Activated CD4-positive, alpha-beta memory T cell treated with anti-CD3 and anti-CD28 coated beads, Interleukin-2, amount 10 ng/mL, durations not matched to agents 7 days and 5 days (primary cell): Measurements from ENCODE around the gene SLC38A10. TPM values are rescaled to one million over a fixed set of nuclear protein-coding genes. Genes with fewer than 3 reads are reported as not detected.

Experiments used
- CTCF ChIA-PET: fragments of 350-600 bp; sonication (Branson Sonifier 250); formaldehyde crosslinking; loops from one replicate; lab custom pipeline; 2021; ENCODE audit warnings: antibody characterized with exemption, inconsistent platforms; lab: Charles Lee
- POLR2A ChIA-PET: fragments of 350-600 bp; sonication (Branson Sonifier 250); formaldehyde crosslinking; loops from one replicate; lab custom pipeline; 2021; ENCODE audit warnings: antibody characterized with exemption; lab: Charles Lee
- DNase-seq: peaks from one replicate; pipeline ENCODE4 v3.0.0-alpha.2; 2020
- H3K27ac Mint-ChIP-seq: one replicate; pipeline ENCODE4 v1.8.0; 2021; ENCODE audit warnings: mild to moderate bottlenecking, mixed read lengths
- H3K27me3 Mint-ChIP-seq: one replicate; pipeline ENCODE4 v1.8.0; 2021; ENCODE audit warnings: mixed read lengths
- H3K36me3 Mint-ChIP-seq: one replicate; pipeline ENCODE4 v1.8.0; 2021; ENCODE audit warnings: low read depth, mixed read lengths
- H3K4me1 Mint-ChIP-seq: one replicate; pipeline ENCODE4 v1.8.0; 2021; ENCODE audit warnings: mixed read lengths
- H3K4me3 Mint-ChIP-seq: one replicate; pipeline ENCODE4 v1.8.0; 2021; ENCODE audit warnings: mild to moderate bottlenecking, mixed read lengths
- H3K9me3 Mint-ChIP-seq: one replicate; pipeline ENCODE4 v1.8.0; 2021; ENCODE audit warnings: mixed read lengths
- total RNA-seq, 2 experiments: library from RNA; stranded (reverse); gene quantifications; one replicate each; pipeline ENCODE4 v1.2.3, GENCODE V29; 2021

SLC38A10 gene
- total RNA-seq, 2 experiments from 2014 or later: 112 to 114 TPM

DNA sequence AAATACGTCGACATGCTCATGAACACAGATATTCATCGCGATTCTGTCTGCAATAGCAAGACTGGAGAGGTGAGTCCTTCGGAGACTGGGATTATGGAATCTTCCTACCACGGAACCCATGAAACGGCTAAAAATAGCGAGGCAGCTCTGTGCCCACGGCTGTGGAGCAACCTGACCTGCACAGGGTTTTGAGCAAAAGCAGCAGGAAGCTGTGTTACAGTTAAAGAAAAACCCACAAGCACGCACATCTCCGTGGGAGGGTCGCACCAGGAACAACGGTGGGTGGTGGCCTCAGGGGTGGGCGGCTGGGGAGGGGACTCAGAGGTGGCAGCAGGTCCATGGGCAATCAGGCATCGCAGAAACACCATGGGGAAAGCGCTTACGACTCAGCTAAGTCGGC, 24.8 kb downstream of the SLC38A10 start:
- Mint-ChIP-seq H3K27me3 (no peaks in the 10 kb centered on the region), H3K27ac (no peak overlapping the region), H3K4me1 (peaks cover 6% of the 10 kb centered on the region), H3K36me3 (peaks cover 51% of the 10 kb centered on the region), H3K4me3 (no peak overlapping the region), H3K9me3 (no peaks in the 10 kb centered on the region)
- CTCF ChIA-PET: no interaction called here
- no peak for DNase-seq
- POLR2A ChIA-PET: no interaction called here

DNA sequence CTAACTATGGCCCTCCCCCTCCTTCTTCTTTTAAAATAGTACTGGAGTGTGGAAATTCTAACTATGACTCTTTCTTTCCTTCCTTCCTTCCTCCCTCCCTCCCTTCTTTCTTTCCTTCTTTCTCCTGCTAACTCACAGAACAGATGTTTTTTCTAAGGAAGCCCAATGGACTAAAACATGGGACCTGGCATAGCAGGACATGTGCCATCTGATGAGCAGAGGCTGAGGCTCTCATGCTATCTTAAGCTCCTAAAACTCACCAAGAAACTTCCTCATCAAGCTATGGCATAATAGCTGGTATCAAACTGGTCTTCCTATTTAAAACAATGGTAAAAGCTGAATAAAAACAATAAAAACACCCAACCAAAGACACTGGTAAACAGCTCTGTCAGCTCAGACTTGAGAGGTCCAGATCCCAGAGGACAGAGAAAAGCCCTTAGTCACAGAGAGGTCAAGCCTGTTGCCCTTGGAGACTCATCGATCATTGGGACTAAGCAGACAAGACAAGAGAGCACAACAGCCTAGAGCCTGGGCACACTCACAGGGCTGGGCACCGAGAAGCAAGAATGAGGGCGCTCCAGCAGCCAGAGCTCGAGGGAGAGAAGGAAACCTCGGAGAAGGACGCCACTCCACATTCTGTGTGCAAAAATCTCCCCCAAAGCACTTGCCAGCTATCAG, 27.6 kb downstream of the SLC38A10 start:
- POLR2A ChIA-PET: no interaction called here
- CTCF ChIA-PET: interaction anchor here (1.0 kb wide), 1 partner anchor 15 kb away, joined by 3 read pairs; no protein-coding TSS in a partner anchor

DNA sequence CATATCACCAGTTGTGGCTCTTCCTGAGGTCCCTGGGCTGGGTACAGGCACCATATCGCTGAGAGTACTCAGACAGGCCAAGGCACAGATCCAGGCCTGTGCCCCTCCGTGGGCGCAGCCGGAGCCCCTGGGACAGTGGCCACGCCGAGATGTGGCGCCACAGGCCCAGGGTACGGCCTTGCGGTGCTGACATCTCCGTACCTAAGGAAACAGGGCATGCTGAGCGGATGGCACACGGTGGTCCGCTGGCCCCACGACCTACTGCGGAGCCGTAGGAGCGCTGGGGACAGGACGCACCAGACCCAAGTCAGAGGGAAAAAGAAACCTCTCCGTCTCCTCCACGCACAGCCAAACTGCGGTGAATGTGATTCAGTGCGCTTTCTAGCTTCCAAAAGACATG, 29.5 kb downstream of the SLC38A10 start:
- Mint-ChIP-seq H3K36me3 (peaks cover 53% of the 10 kb centered on the region), H3K4me1 (peaks cover 1% of the 10 kb centered on the region), H3K27ac (no peak overlapping the region), H3K4me3 (no peak overlapping the region), H3K27me3 (no peaks in the 10 kb centered on the region), H3K9me3 (no peaks in the 10 kb centered on the region)
- CTCF ChIA-PET: interaction anchor here (1.1 kb wide), 1 partner anchor 219 kb away, joined by 3 read pairs; no protein-coding TSS in a partner anchor
- DNase-seq: no peak
- POLR2A ChIA-PET: no interaction called here

More for the DNA sequence above, 27.6 kb downstream of the SLC38A10 start:
- H3K9me3 Mint-ChIP-seq: no peaks in the 10 kb centered on the region
- H3K4me1 Mint-ChIP-seq: peaks cover 2% of the 10 kb centered on the region
- H3K4me3 Mint-ChIP-seq: no peak overlapping the region
- H3K27me3 Mint-ChIP-seq: no peaks in the 10 kb centered on the region
- DNase-seq: no peak
- peaks cover 55% of the 10 kb centered on the region for H3K36me3 Mint-ChIP-seq
- no peak overlapping the region for H3K27ac Mint-ChIP-seq

DNA sequence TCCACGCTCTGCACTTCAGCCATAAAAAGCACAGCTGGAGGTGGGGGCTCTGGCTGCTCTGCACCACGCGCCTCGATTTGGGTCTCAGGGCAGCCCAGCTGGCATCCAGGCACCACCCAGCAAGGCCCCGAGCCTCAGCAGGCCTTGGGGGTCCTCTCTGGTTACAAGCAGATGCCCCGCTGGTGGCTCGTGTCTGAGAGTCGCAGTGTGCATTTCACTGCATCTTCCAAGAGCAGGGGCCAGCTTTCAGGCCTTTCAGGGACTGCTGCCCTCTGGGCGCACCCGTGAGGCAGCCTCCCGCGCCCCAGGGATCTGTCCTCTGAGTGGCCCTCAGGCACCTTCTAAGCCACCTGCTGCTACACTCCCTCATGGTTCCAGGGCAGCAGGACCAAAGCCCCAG, 30.5 kb downstream of the SLC38A10 start:
- no peak for DNase-seq
- no peak overlapping the region for H3K4me3 Mint-ChIP-seq
- POLR2A ChIA-PET: no interaction called here
- H3K9me3 Mint-ChIP-seq: no peaks in the 10 kb centered on the region
- peaks cover 48% of the 10 kb centered on the region for H3K36me3 Mint-ChIP-seq
- peaks cover 1% of the 10 kb centered on the region for H3K4me1 Mint-ChIP-seq
- H3K27ac Mint-ChIP-seq: no peak overlapping the region
- no peaks in the 10 kb centered on the region for H3K27me3 Mint-ChIP-seq
- CTCF ChIA-PET: interaction anchor here (1.1 kb wide), 1 partner anchor 220 kb away, joined by 3 read pairs; no protein-coding TSS in a partner anchor

DNA sequence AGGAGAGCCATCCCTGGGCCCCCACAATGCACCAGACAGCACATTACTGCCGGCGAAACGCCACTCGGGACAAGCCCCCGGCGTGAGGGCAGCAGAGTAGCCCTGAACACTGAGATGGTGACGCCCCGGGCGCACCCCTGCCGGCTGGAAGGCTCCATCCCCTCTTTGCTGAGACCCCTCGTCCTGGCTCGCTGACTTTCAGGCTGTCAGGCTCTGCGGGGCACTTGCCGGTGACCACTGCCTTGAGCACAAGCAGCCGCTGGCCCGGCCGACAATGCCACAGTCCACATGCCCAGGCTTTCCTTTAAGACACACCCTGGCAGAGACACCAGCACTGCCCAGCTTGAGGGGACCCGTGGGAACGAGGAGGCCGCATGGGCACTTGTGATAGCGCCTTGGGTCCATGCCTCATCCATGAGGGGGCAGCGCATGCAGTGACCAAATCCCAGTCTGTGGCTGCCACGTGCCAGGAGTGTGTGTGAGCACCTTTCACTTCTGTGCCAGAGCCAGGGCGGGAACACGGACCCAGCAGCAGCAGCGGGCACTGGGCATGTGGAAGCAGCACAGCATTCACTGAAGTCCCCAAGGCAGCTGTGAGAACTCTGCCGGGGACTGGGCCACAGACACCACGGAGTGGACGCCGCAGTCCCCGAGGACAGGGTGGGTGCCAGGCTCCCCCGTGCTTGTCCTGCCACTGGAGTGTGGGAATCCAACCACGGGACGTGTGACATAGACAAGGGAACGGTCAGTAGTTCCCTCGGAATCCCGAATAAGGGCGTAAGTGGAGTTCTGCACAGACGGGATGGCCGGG, 31.5 kb downstream of the SLC38A10 start:
- Mint-ChIP-seq H3K36me3 (peaks cover 37% of the 10 kb centered on the region), H3K9me3 (no peaks in the 10 kb centered on the region), H3K27ac (no peak overlapping the region), H3K4me3 (no peak overlapping the region), H3K4me1 (peaks cover 1% of the 10 kb centered on the region), H3K27me3 (no peaks in the 10 kb centered on the region)
- DNase-seq: no peak
- ChIA-PET POLR2A (no interaction called here), CTCF (interaction anchor here (1.3 kb wide), 1 partner anchor 11 kb away, joined by 4 read pairs; no protein-coding TSS in a partner anchor)

DNA sequence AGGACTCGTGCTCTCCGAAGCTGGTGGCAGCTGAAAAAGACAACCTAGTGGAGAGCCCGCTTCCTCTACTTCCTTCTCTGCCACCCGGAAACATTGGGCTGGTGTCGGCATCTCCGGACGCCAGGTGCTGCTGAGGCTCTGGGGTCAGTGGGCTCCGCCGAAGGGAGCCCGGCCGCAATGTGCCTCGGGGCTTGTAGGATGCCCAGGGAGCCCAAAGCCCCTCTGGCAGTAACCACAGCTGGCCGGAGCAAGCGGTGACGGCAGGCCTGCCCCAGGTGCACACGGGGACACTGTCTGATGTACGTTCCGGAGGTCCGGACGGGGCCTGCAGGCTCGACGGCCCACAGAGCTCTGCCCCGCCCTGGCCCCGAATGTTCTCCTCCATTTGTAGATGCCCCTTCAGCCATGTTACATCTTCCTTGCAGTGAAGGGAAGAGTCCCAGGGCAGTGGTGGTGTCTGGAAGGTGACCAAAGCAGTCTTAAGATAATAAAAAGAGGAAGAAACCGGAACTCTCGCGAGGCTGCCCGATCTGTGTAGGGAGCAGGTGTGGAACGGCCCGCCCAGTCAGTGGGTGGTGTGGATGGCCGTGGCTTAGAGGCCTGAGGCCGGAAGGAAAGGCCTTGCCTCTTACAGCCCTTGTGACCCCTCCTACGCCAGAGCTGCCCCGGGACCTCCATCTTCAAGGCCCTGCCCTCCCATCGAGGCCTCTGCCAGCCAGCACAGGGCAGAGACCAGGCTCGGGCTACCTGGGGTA, 33.3 kb downstream of the SLC38A10 start:
- POLR2A ChIA-PET: no interaction called here
- no peak for DNase-seq
- H3K36me3 Mint-ChIP-seq: peaks cover 32% of the 10 kb centered on the region
- H3K27me3 Mint-ChIP-seq: no peaks in the 10 kb centered on the region
- CTCF ChIA-PET: interaction anchor here (1.3 kb wide), 1 partner anchor 9 kb away, joined by 4 read pairs; no protein-coding TSS in a partner anchor
- no peak overlapping the region for H3K27ac Mint-ChIP-seq
- H3K9me3 Mint-ChIP-seq: no peaks in the 10 kb centered on the region
- H3K4me1 Mint-ChIP-seq: peaks cover 1% of the 10 kb centered on the region
- no peak overlapping the region for H3K4me3 Mint-ChIP-seq

DNA sequence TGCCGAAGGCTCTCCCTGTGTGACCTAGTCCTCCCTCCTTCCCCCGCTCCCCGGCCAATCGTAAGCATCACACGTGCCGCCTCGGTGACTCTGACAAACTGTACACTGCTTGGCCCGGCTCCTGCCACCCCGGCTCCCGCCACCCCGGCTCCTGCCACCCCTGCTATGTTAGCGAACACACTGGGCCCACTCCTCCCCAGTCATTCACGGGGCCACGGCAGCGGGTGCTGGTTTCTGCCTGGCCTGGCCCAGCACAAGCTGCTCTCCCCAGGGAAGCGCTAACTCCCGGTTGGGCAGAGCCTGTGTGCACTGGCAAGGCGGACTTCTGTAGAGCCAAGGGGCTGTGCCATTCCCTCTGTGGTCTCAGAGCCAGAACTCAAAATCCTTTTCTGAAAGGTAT, 34.0 kb downstream of the SLC38A10 start:
- CTCF ChIA-PET: no interaction called here
- no peak for DNase-seq
- Mint-ChIP-seq H3K4me1 (peaks cover 1% of the 10 kb centered on the region), H3K27me3 (no peaks in the 10 kb centered on the region), H3K36me3 (peaks cover 30% of the 10 kb centered on the region), H3K27ac (no peak overlapping the region), H3K9me3 (no peaks in the 10 kb centered on the region), H3K4me3 (no peak overlapping the region)
- POLR2A ChIA-PET: no interaction called here

DNA sequence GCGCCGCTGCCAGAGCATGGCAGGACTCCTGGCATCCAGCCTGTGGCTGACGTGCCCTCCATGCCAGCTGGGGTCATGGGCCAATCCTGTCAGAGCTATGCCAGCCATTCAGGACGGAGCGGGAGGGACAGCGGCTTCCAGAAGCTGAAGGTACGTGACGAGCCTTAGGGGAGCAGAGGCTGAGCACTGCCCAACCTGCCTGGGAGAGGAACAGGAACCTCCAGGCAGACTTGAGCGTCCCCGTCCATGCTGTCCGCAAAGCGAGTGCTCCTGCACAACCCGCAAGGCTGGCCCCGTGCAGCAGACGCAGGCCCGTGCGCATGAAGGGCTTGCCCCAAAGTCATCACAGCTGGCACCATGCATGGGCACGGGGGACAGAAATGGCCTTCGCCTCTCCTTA, 34.5 kb downstream of the SLC38A10 start:
- Mint-ChIP-seq H3K9me3 (no peaks in the 10 kb centered on the region), H3K4me1 (no peaks in the 10 kb centered on the region), H3K27me3 (no peaks in the 10 kb centered on the region), H3K36me3 (peaks cover 25% of the 10 kb centered on the region), H3K27ac (no peak overlapping the region), H3K4me3 (no peak overlapping the region)
- POLR2A ChIA-PET: no interaction called here
- CTCF ChIA-PET: no interaction called here
- no peak for DNase-seq

DNA sequence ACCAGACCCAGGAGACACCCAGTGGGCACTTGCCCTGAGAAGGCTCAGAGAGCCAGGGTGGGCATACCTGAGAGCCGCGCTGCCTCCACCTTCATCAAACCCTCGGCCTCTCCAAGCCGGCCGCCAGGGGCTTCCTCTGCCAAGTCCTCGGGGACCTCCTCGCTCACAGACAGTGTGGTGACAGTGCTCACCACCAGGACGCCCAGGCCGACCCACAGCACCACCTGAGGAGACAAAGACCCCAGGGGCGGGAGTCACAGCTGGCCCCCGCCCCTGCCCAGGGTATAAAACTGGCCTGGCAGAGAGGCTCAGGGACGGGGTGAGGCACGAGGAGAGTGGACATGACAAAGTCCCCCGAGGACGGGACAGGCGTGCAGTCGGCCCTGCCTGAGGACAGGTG, 34.9 kb downstream of the SLC38A10 start:
- CTCF ChIA-PET: no interaction called here
- no peaks in the 10 kb centered on the region for H3K4me1 Mint-ChIP-seq
- H3K27ac Mint-ChIP-seq: no peak overlapping the region
- DNase-seq: no peak
- no peaks in the 10 kb centered on the region for H3K27me3 Mint-ChIP-seq
- no peaks in the 10 kb centered on the region for H3K9me3 Mint-ChIP-seq
- peaks cover 20% of the 10 kb centered on the region for H3K36me3 Mint-ChIP-seq
- POLR2A ChIA-PET: no interaction called here
- H3K4me3 Mint-ChIP-seq: no peak overlapping the region

DNA sequence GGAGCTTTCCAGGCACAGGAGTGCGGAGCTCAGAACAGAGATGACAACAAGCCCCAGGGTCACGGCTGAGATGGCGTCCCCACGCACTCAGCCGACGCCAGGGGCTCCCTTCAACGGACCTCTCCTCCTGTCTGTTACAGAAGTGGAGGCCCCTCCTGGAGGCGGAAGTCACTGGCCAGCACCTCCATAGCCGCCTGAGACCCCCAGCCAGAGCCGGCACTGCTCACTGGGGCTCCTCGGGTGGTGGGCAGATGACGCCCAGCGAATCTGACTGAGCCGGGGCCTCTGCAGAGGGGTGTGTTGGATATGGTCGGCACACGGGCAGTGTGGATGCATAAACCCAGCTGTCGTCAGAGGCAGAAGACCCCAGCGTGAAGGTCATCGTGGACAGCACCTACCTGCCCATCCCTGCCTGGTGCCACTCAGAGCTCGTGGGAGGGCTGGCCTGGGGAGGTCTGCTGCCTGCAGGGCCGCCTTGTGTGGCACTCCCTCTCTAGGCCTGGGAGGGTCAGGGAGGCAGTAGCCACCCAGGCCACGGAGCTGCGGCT, 36.0 kb downstream of the SLC38A10 start:
- Mint-ChIP-seq H3K36me3 (peaks cover 13% of the 10 kb centered on the region), H3K27me3 (no peaks in the 10 kb centered on the region), H3K4me1 (no peaks in the 10 kb centered on the region), H3K27ac (no peak overlapping the region), H3K9me3 (no peaks in the 10 kb centered on the region), H3K4me3 (no peak overlapping the region)
- POLR2A ChIA-PET: no interaction called here
- no peak for DNase-seq
- CTCF ChIA-PET: no interaction called here

DNA sequence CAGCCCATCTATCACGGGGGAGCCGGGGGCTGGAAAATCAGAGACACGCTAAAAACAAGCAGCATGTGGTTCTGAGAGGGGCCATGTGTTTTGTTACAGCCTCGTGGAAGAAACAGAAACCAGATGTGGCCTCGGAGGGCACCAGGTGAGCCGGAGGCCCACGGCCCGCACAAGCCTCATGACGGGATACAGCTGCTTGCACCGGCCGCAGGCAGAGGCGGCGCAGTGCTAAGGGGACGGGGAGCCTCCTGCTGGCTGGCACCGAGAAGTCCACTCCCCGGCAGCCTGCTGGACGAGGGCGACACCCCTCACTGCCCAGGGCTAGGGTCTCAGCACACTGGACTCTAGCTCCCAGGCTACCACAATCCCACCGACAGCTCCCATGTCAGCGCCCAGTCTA, 36.8 kb downstream of the SLC38A10 start:
- H3K27ac Mint-ChIP-seq: no peak overlapping the region
- H3K9me3 Mint-ChIP-seq: no peaks in the 10 kb centered on the region
- H3K36me3 Mint-ChIP-seq: peaks cover 20% of the 10 kb centered on the region
- H3K27me3 Mint-ChIP-seq: no peaks in the 10 kb centered on the region
- POLR2A ChIA-PET: no interaction called here
- DNase-seq: no peak
- no peak overlapping the region for H3K4me3 Mint-ChIP-seq
- CTCF ChIA-PET: no interaction called here
- peaks cover 6% of the 10 kb centered on the region for H3K4me1 Mint-ChIP-seq

DNA sequence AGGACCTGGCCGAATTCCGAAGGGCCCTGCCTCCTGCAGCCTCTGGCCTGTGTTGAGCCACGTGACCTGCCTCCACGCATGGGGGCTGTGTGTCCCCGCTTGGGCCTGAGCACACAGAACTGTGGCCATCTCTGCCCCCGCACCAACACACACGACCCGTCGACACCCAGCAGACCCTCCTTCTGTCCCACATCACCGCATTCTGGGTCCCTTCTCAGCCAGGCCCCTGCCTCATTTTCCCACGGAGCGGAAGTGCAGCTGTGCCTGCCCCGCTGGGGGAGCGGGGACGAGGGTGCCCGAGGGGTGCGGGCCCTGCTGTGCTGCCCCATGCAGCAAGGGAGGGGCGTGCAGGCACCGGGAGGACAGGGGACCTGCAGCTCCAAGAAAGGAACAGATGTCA, 37.6 kb downstream of the SLC38A10 start:
- H3K27me3 Mint-ChIP-seq: no peaks in the 10 kb centered on the region
- H3K9me3 Mint-ChIP-seq: no peaks in the 10 kb centered on the region
- no peak for DNase-seq
- H3K4me1 Mint-ChIP-seq: peaks cover 8% of the 10 kb centered on the region
- no peak overlapping the region for H3K27ac Mint-ChIP-seq
- peaks cover 19% of the 10 kb centered on the region for H3K36me3 Mint-ChIP-seq
- no peak overlapping the region for H3K4me3 Mint-ChIP-seq
- ChIA-PET CTCF (no interaction called here), POLR2A (no interaction called here)

DNA sequence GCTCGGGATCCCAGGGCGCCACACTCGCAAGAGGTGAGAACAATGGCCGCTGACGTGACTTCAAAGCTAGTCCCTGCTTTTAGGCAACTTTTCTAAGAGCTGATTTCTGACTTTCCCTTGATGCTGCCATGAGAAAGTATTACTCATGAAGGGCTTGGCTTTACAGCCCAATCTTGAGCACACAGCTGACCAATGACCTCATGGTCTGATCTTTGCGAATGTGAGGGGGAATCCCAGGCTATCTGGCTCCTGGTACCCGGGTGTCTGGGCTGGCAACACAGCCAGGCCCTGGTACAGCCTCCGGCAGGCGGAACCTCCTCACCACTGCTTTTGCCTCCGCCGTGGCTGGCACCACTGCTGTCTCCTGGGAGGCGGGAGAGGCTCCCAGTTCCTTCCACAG, 38.5 kb downstream of the SLC38A10 start:
- H3K36me3 Mint-ChIP-seq: peaks cover 19% of the 10 kb centered on the region
- no peaks in the 10 kb centered on the region for H3K9me3 Mint-ChIP-seq
- no peak for DNase-seq
- H3K4me1 Mint-ChIP-seq: peaks cover 8% of the 10 kb centered on the region
- POLR2A ChIA-PET: no interaction called here
- no peak overlapping the region for H3K27ac Mint-ChIP-seq
- CTCF ChIA-PET: no interaction called here
- H3K27me3 Mint-ChIP-seq: no peaks in the 10 kb centered on the region
- no peak overlapping the region for H3K4me3 Mint-ChIP-seq
